GM18505 (cell line): ENCODE results near the gene RNASE7.
A peak's percentile ranks its signal among the peaks of the same experiment; 100 is the strongest.

Experiments used
- ATAC-seq: cut with Tn5 transposase; IDR thresholded peaks from one replicate; pipeline ENCODE4 v1.9.1; 2021; ENCODE audit not compliant: unreplicated experiment
- POLR2A ChIP-seq: IDR thresholded peaks from 4 replicates; pipeline ENCODE4 v1.6.1; 2011; ENCODE audit warnings: borderline replicate concordance; ENCODE audit not compliant: insufficient read depth, insufficient read length; ENCODE audit errors: extremely low read depth

The RNASE7 gene

GRCh38 chr14:21071225-21072030 lies 29.3 kb downstream of the RNASE7 start:
- ATAC-seq: peak; percentile 71
- no peak for TF ChIP-seq POLR2A

GRCh38 chr14:21072031-21072473 lies 29.9 kb downstream of the RNASE7 start:
- no peak for TF ChIP-seq POLR2A
- ATAC-seq: no peak

- no peak for ATAC-seq
- no peak for TF ChIP-seq POLR2A
Measured at GRCh38 chr14:21072781-21073339, 30.7 kb downstream of the RNASE7 start.

- no peak for ATAC-seq
- TF ChIP-seq POLR2A: no peak
Measured at GRCh38 chr14:21073921-21074320, 31.8 kb downstream of the RNASE7 start.

- no peak for TF ChIP-seq POLR2A
- ATAC-seq: no peak
Measured at GRCh38 chr14:21074398-21075272, 32.5 kb downstream of the RNASE7 start.

GRCh38 chr14:21075719-21076437 lies 33.7 kb downstream of the RNASE7 start:
- no peak for TF ChIP-seq POLR2A
- no peak for ATAC-seq

GRCh38 chr14:21077672-21078071 lies 35.5 kb downstream of the RNASE7 start:
- TF ChIP-seq POLR2A: no peak
- ATAC-seq: no peak

GRCh38 chr14:21078287-21078686 lies 36.1 kb downstream of the RNASE7 start:
- ATAC-seq: no peak
- no peak for TF ChIP-seq POLR2A

- no peak for ATAC-seq
- TF ChIP-seq POLR2A: no peak
Measured at GRCh38 chr14:21078726-21079125, 36.6 kb downstream of the RNASE7 start.

- no peak for ATAC-seq
- no peak for TF ChIP-seq POLR2A
Measured at GRCh38 chr14:21081521-21082142, 39.5 kb downstream of the RNASE7 start.

GRCh38 chr14:21083565-21084325 lies 41.6 kb downstream of the RNASE7 start:
- ATAC-seq: no peak
- TF ChIP-seq POLR2A: no peak

- ATAC-seq: no peak
- TF ChIP-seq POLR2A: no peak
Measured at GRCh38 chr14:21084396-21084795, 42.2 kb downstream of the RNASE7 start.
